ENCODE results near the gene ROR1. TPM values are rescaled to one million over a fixed set of nuclear protein-coding genes. Genes with fewer than 3 reads are reported as not detected.

ROR1 gene
- total and polyA plus RNA-seq, 2 of the 13 experiments (the other 11 are each of a cell fraction or from before 2014, with no cell fraction given), result 0.58 to 2.3 TPM

- Histone ChIP-seq H4K20me1 (ENCODE audit: insufficient read depth, low read length) (no peaks in the 10 kb centered on the region), H3K9me3 (ENCODE audit: low read length) (no peaks in the 10 kb centered on the region), H3K79me2 (ENCODE audit: insufficient read depth, low read length) (no peaks in the 10 kb centered on the region), H2AFZ (ENCODE audit: low read length) (no peak overlapping the region), H3K4me2 (ENCODE audit: low read depth, low read length) (no peak overlapping the region), H3K4me1 (ENCODE audit: insufficient read depth, low read length) (peaks cover 9% of the 10 kb centered on the region; the same call in 1 of the 2 replicates), H3K4me3 (replicated peaks in 1 of 3; ENCODE audit: insufficient read depth in 1 of 3, low read depth in 2 of 3, low read length in 3 of 3) (no peak overlapping the region), H3K36me3 (replicated peaks in 1 of 2; ENCODE audit: control insufficient read depth in 1 of 2, insufficient read depth in 2 of 2, low read length in 2 of 2) (no peaks in the 10 kb centered on the region), H3K9ac (ENCODE audit: insufficient read depth, low read depth, low read length) (no peak overlapping the region), H3K27me3 (ENCODE audit: control insufficient read depth in 1 of 2, insufficient read depth in 2 of 2, low read length in 2 of 2) (no peaks in the 10 kb centered on the region; a peak in 2 of 5 replicates), H3K27ac (ENCODE audit: extremely low read length, insufficient read depth, low read length) (no peak overlapping the region)
- no TSS peak for BruUV-seq (replicated peaks)
- intact Hi-C loops (cut with micrococcal nuclease; ENCODE audit: unreplicated experiment), result loop anchor here (5.0 kb wide), 1 partner anchor 1280 kb away; no protein-coding TSS in a partner anchor
- no peak for FAIRE-seq
- ChIA-PET CTCF (ENCODE audit: low intra/inter-chr PET ratio, low total read pairs) (no interaction called here), POLR2A (no interaction called here)
- no peak for ATAC-seq
- no peak for DNase-seq (ENCODE audit: low spot score)
- in situ Hi-C loops (cut with HindIII; ENCODE audit: extremely low pct_ligation_motif_present, low pct_unique_long_range_greater_than_20kb), result no loop called here
- no peak for TF ChIP-seq ZSCAN21 (CRISPR knock-in tag; IDR thresholded peaks at IDR 0.05; ENCODE audit: borderline replicate concordance)
- no peak for TF ChIP-seq ARNT (IDR thresholded peaks at IDR 0.05)
- TF ChIP-seq, protein P1, sequence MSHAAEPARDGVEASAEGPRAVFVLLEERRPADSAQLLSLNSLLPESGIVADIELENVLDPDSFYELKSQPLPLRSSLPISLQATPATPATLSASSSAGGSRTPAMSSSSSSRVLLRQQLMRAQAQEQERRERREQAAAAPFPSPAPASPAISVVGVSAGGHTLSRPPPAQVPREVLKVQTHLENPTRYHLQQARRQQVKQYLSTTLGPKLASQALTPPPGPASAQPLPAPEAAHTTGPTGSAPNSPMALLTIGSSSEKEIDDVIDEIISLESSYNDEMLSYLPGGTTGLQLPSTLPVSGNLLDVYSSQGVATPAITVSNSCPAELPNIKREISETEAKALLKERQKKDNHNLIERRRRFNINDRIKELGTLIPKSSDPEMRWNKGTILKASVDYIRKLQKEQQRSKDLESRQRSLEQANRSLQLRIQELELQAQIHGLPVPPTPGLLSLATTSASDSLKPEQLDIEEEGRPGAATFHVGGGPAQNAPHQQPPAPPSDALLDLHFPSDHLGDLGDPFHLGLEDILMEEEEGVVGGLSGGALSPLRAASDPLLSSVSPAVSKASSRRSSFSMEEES (CRISPR knock-in tag; IDR thresholded peaks at IDR 0.05), result no peak
- TF ChIP-seq ESRRA (CRISPR knock-in tag; IDR thresholded peaks at IDR 0.05; ENCODE audit: low read depth), result no peak
- TF ChIP-seq ZNF382 (CRISPR knock-in tag; IDR thresholded peaks at IDR 0.05; ENCODE audit: borderline replicate concordance), result no peak
- TF ChIP-seq PREB (CRISPR knock-in tag; IDR thresholded peaks at IDR 0.05), result no peak
- no peak for TF ChIP-seq RNF2 (conservative IDR thresholded peaks at IDR 0.05; ENCODE audit: low read depth)
- no peak for TF ChIP-seq ZNF317 (CRISPR knock-in tag; IDR thresholded peaks at IDR 0.05)
- no peak for TF ChIP-seq ARID5B (CRISPR knock-in tag; IDR thresholded peaks at IDR 0.05)
- TF ChIP-seq ZNF768 (CRISPR knock-in tag; IDR thresholded peaks at IDR 0.05), result no peak
- TF ChIP-seq, protein P2, sequence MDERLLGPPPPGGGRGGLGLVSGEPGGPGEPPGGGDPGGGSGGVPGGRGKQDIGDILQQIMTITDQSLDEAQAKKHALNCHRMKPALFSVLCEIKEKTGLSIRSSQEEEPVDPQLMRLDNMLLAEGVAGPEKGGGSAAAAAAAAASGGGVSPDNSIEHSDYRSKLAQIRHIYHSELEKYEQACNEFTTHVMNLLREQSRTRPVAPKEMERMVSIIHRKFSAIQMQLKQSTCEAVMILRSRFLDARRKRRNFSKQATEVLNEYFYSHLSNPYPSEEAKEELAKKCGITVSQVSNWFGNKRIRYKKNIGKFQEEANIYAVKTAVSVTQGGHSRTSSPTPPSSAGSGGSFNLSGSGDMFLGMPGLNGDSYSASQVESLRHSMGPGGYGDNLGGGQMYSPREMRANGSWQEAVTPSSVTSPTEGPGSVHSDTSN (CRISPR knock-in tag; IDR thresholded peaks at IDR 0.05), result no peak
- TF ChIP-seq ZNF562 (CRISPR knock-in tag; IDR thresholded peaks at IDR 0.05; ENCODE audit: borderline replicate concordance), result no peak
- TF ChIP-seq, protein P3, sequence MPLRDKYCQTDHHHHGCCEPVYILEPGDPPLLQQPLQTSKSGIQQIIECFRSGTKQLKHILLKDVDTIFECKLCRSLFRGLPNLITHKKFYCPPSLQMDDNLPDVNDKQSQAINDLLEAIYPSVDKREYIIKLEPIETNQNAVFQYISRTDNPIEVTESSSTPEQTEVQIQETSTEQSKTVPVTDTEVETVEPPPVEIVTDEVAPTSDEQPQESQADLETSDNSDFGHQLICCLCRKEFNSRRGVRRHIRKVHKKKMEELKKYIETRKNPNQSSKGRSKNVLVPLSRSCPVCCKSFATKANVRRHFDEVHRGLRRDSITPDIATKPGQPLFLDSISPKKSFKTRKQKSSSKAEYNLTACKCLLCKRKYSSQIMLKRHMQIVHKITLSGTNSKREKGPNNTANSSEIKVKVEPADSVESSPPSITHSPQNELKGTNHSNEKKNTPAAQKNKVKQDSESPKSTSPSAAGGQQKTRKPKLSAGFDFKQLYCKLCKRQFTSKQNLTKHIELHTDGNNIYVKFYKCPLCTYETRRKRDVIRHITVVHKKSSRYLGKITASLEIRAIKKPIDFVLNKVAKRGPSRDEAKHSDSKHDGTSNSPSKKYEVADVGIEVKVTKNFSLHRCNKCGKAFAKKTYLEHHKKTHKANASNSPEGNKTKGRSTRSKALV (CRISPR knock-in tag; IDR thresholded peaks at IDR 0.05), result no peak
- TF ChIP-seq ZBTB38 (CRISPR knock-in tag; IDR thresholded peaks at IDR 0.05), result no peak
- no peak for TF ChIP-seq PHF21A (CRISPR knock-in tag; IDR thresholded peaks at IDR 0.05)
- TF ChIP-seq MAFF (IDR thresholded peaks at IDR 0.05; ENCODE audit: low read depth, low read length), result no peak
- TF ChIP-seq ZNF776 (CRISPR knock-in tag; IDR thresholded peaks at IDR 0.05), result no peak
Observed at GRCh38 chr1:63742526-63742925, 31.3 kb upstream of the ROR1 start.

All from HepG2 (cell line).